GM12891 (cell line): ENCODE results near the gene ATP8A2.

Experiments used
- POLR2A ChIP-seq: IDR thresholded peaks from 2 replicates; pipeline ENCODE4 v1.6.1; 2011; ENCODE audit warnings: low read depth, low read length, control low read depth
- POLR2AphosphoS5 ChIP-seq: IDR thresholded peaks from 2 replicates; pipeline ENCODE4 v1.6.1; 2011; ENCODE audit warnings: low read depth, low read length, control low read depth
- SPI1 ChIP-seq: IDR thresholded peaks from 2 replicates; pipeline ENCODE4 v1.6.1; 2011; ENCODE audit warnings: low read depth, low read length, control low read depth

DNA sequence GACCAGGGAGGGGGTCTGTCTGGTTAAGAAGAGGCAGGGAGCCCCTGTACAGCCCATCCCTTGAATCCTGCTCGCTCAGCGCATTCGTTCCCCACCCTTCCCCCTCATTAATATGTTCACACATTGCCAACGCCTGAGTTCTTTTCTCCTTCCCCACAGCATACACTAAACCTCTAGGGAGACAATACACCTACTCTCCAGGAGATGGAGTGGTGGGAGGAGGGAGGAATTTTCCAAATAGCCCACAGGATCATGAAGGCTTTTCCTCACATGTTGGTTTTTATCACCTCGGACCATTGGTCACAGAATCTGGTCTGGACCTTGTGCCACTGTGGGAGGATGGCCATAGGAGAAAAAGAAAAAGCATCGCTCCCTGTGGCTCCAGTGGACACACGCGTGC is 385.1 kb downstream of the ATP8A2 start:
- TF ChIP-seq POLR2A: no peak
- TF ChIP-seq SPI1: no peak
- TF ChIP-seq POLR2AphosphoS5: no peak
